OCI-LY3 (cell line): ENCODE measurements around the gene CBFA2T2.
"Not testable (repeated sequence)": the region's sequence is repeated elsewhere in the genome, so short reads cannot be mapped to it uniquely, and the experiment has no call there.

Experiments used
- H2AFZ ChIP-seq: fragments of 200-600, 300-600 bp; shearing (Covaris generic); 2 replicates; pipeline ENCODE4 v1.6.0; 2014; ENCODE audit warnings: antibody characterized with exemption, low read depth, low read length
- H3K27ac ChIP-seq: fragments of 200-600, 300-600 bp; sonication (generic); 2 replicates; pipeline ENCODE4 v1.5.1; 2014; ENCODE audit warnings: mild to moderate bottlenecking, low read length, moderate library complexity, mixed read lengths
- H3K27me3 ChIP-seq: fragments of 200-600, 300-600 bp; sonication (generic); 2 replicates; pipeline ENCODE4 v1.6.1; 2014; ENCODE audit warnings: low read depth, low read length, mixed read lengths
- H3K36me3 ChIP-seq: fragments of 200-600, 300-600 bp; sonication (generic); replicated peaks from 2 replicates; pipeline ENCODE3; 2014; ENCODE audit warnings: low read depth, low read length, mixed read lengths
- H3K4me1 ChIP-seq: fragments of 300-600, 200-600 bp; sonication (generic); 2 replicates; pipeline ENCODE4 v1.6.1; 2014; ENCODE audit warnings: low read length, mixed read lengths
- H3K4me2 ChIP-seq: fragments of 200-600, 300-600 bp; sonication (generic); 2 replicates; pipeline ENCODE4 v1.6.1; 2014; ENCODE audit warnings: low read length, mixed read lengths
- H3K4me3 ChIP-seq: fragments of 300-600, 200-600 bp; sonication (generic); 2 replicates; pipeline ENCODE4 v1.5.1; 2014; ENCODE audit warnings: antibody characterized with exemption, mild to moderate bottlenecking, low read length, moderate library complexity
- H3K79me2 ChIP-seq: fragments of 300-600, 200-600 bp; shearing (Covaris generic); 2 replicates; pipeline ENCODE4 v1.6.1; 2014; ENCODE audit warnings: mild to moderate bottlenecking, low read length, mixed read lengths
- H3K9ac ChIP-seq: fragments of 300-600, 200-600 bp; shearing (Covaris generic); 2 replicates; pipeline ENCODE4 v1.6.0; 2014; ENCODE audit warnings: mild to moderate bottlenecking, low read length, moderate library complexity
- H3K9me3 ChIP-seq: fragments of 200-600, 300-600 bp; shearing (Covaris generic); 2 replicates; pipeline ENCODE4 v1.6.1; 2014; ENCODE audit warnings: low read length, mixed read lengths; ENCODE audit not compliant: insufficient read depth
- H4K20me1 ChIP-seq: fragments of 200-600, 300-600 bp; sonication (generic); 2 replicates; pipeline ENCODE4 v1.6.1; 2016; ENCODE audit warnings: low read length, mixed read lengths; ENCODE audit not compliant: insufficient read depth
- CTCF ChIP-seq: fragments of 200-600, 300-600 bp; sonication (generic); IDR thresholded peaks from 2 replicates; pipeline ENCODE4 v1.5.1; 2014; ENCODE audit warnings: antibody characterized with exemption, low read length, low read depth
- EZH2phosphoT487 ChIP-seq: fragments of 200-600 bp; shearing (Covaris generic); IDR thresholded peaks from 2 replicates; pipeline ENCODE4 v1.6.1; 2018; ENCODE audit warnings: antibody characterized with exemption, mixed run types, low read depth

CBFA2T2 gene

GRCh38 chr20:33558348-33559144, 68.7 kb downstream of the CBFA2T2 start:
- Histone ChIP-seq H3K36me3 (no peaks in the 10 kb centered on the region), H2AFZ (no peak overlapping the region), H3K9ac (no peak overlapping the region), H3K27me3 (no peaks in the 10 kb centered on the region), H3K9me3 (no peaks in the 10 kb centered on the region), H3K4me2 (no peak overlapping the region), H3K4me1 (peaks cover 12% of the 10 kb centered on the region), H4K20me1 (no peaks in the 10 kb centered on the region), H3K27ac (no peak overlapping the region), H3K4me3 (no peak overlapping the region), H3K79me2 (no peaks in the 10 kb centered on the region)
- TF ChIP-seq EZH2phosphoT487 (no peak), CTCF (no peak)

GRCh38 chr20:33559212-33559611, 69.3 kb downstream of the CBFA2T2 start:
- no peaks in the 10 kb centered on the region for H4K20me1 ChIP-seq
- no peaks in the 10 kb centered on the region for H3K36me3 ChIP-seq
- TF ChIP-seq CTCF (no peak), EZH2phosphoT487 (no peak)
- no peak overlapping the region for H2AFZ ChIP-seq
- no peaks in the 10 kb centered on the region for H3K9me3 ChIP-seq
- H3K27ac ChIP-seq = no peak overlapping the region
- H3K4me3 ChIP-seq = no peak overlapping the region
- no peak overlapping the region for H3K4me2 ChIP-seq
- H3K9ac ChIP-seq = no peak overlapping the region
- H3K79me2 ChIP-seq = no peaks in the 10 kb centered on the region
- H3K27me3 ChIP-seq = no peaks in the 10 kb centered on the region
- H3K4me1 ChIP-seq = peaks cover 12% of the 10 kb centered on the region

- H3K4me1 ChIP-seq = peaks cover 7% of the 10 kb centered on the region
Observed at GRCh38 chr20:33560026-33560425, 70.1 kb downstream of the CBFA2T2 start.

GRCh38 chr20:33561053-33561452, 71.2 kb downstream of the CBFA2T2 start:
- not testable (repeated sequence) for H3K27me3 ChIP-seq, H3K36me3 ChIP-seq

More at GRCh38 chr20:33560026-33560425, 70.1 kb downstream of the CBFA2T2 start:
- no peak overlapping the region for H3K4me3 ChIP-seq
- H3K4me2 ChIP-seq = no peak overlapping the region
- H3K27ac ChIP-seq = no peak overlapping the region
- H3K27me3 ChIP-seq = no peaks in the 10 kb centered on the region
- no peak overlapping the region for H2AFZ ChIP-seq
- H3K36me3 ChIP-seq = no peaks in the 10 kb centered on the region
- H4K20me1 ChIP-seq = no peaks in the 10 kb centered on the region
- no peaks in the 10 kb centered on the region for H3K9me3 ChIP-seq
- no peak overlapping the region for H3K9ac ChIP-seq
- no peaks in the 10 kb centered on the region for H3K79me2 ChIP-seq
- no peak for TF ChIP-seq EZH2phosphoT487
- no peak for TF ChIP-seq CTCF

More at GRCh38 chr20:33561053-33561452, 71.2 kb downstream of the CBFA2T2 start:
- H3K9ac ChIP-seq, H2AFZ ChIP-seq, H3K4me3 ChIP-seq, H3K4me2 ChIP-seq, H3K9me3 ChIP-seq, H4K20me1 ChIP-seq, H3K4me1 ChIP-seq, H3K27ac ChIP-seq, H3K79me2 ChIP-seq: not testable (repeated sequence)
